Bronchial epithelial cell (primary cell): ENCODE data around the gene COBL. TPM values are rescaled to one million over a fixed set of nuclear protein-coding genes. Genes with fewer than 3 reads are reported as not detected.

Source experiments
- DNase-seq: peaks from one replicate; pipeline ENCODE4 v3.0.0-alpha.2; 2010; ENCODE audit warnings: low read depth
- FAIRE-seq: peaks from 2 replicates; lab custom pipeline; 2011; peaks lifted over from hg19 to GRCh38; lab: Jason Lieb, UNC
- H3K27me3 ChIP-seq: 2 replicates; pipeline ENCODE4 v1.5.1; 2011; ENCODE audit warnings: low read length; ENCODE audit not compliant: control insufficient read depth, insufficient read depth
- H3K36me3 ChIP-seq: 2 replicates; pipeline ENCODE4 v1.5.1; 2011; ENCODE audit warnings: low read length; ENCODE audit not compliant: control insufficient read depth, insufficient read depth
- H3K4me3 ChIP-seq: 2 replicates; pipeline ENCODE4 v1.5.1; 2011; ENCODE audit warnings: mild to moderate bottlenecking, low read depth, low read length, control low read depth
- total RNA-seq: library from RNA; depleted of rRNA; stranded (reverse); fragments of >200 nt; gene quantifications from 2 replicates; pipeline ENCODE4 v1.2.1, GENCODE V29; 2014
- TF ChIP-seq, protein P1 (sequence below): IDR thresholded peaks from 2 replicates; pipeline ENCODE4 v1.5.1; 2011; ENCODE audit warnings: mild to moderate bottlenecking, moderate library complexity, low read length, control low read depth, inconsistent platforms; ENCODE audit not compliant: insufficient read depth, severe bottlenecking

Gene COBL
- total RNA-seq, 1 donor from 2014 or later: 1.1 TPM

DNA sequence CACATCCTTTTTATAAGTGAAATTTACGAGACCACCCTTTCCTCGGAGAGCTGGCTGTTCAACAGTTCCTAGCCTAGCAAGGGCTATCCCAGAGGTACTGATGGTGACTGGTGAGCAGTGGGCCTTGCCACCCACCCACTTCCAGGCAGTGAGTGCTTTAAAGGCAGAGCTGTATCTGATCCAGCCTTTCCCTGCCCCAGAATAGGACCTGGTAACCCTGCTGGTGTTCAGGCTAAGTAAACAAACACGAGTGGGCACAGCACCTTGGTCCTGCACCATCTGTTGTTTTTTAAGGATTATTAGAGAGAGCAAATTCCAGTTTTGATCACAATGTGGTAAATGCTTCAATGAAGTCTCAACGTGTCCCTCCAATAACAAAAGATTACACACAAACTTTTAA lies 75.7 kb downstream of the COBL start:
- no peak for FAIRE-seq
- no peaks in the 10 kb centered on the region for H3K36me3 ChIP-seq

GRCh38 chr7:51239691-51240090 lies 76.9 kb downstream of the COBL start:
- FAIRE-seq: no peak
- DNase-seq: no peak
- Histone ChIP-seq H3K27me3 (peaks cover 2% of the 10 kb centered on the region), H3K4me3 (no peak overlapping the region), H3K36me3 (no peaks in the 10 kb centered on the region)
- TF ChIP-seq, protein P1, sequence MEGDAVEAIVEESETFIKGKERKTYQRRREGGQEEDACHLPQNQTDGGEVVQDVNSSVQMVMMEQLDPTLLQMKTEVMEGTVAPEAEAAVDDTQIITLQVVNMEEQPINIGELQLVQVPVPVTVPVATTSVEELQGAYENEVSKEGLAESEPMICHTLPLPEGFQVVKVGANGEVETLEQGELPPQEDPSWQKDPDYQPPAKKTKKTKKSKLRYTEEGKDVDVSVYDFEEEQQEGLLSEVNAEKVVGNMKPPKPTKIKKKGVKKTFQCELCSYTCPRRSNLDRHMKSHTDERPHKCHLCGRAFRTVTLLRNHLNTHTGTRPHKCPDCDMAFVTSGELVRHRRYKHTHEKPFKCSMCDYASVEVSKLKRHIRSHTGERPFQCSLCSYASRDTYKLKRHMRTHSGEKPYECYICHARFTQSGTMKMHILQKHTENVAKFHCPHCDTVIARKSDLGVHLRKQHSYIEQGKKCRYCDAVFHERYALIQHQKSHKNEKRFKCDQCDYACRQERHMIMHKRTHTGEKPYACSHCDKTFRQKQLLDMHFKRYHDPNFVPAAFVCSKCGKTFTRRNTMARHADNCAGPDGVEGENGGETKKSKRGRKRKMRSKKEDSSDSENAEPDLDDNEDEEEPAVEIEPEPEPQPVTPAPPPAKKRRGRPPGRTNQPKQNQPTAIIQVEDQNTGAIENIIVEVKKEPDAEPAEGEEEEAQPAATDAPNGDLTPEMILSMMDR: no peak

More for the DNA sequence above, 75.7 kb downstream of the COBL start:
- peaks cover 2% of the 10 kb centered on the region for H3K27me3 ChIP-seq
- TF ChIP-seq, protein P1: no peak
- H3K4me3 ChIP-seq: no peak overlapping the region
- DNase-seq: no peak

- H3K4me3 ChIP-seq: no peak overlapping the region
- TF ChIP-seq, protein P1: no peak
- FAIRE-seq (no peak), DNase-seq (no peak)
- peaks cover 2% of the 10 kb centered on the region for H3K27me3 ChIP-seq
- H3K36me3 ChIP-seq: no peaks in the 10 kb centered on the region
Measured at GRCh38 chr7:51238981-51239495, 77.6 kb downstream of the COBL start.

- DNase-seq (no peak), FAIRE-seq (no peak)
- TF ChIP-seq, protein P1: no peak
- Histone ChIP-seq H3K4me3 (no peak overlapping the region), H3K36me3 (no peaks in the 10 kb centered on the region), H3K27me3 (peaks cover 2% of the 10 kb centered on the region)
Measured at GRCh38 chr7:51237446-51238133, 79.0 kb downstream of the COBL start.

GRCh38 chr7:51236470-51237132 lies 80.0 kb downstream of the COBL start:
- FAIRE-seq (no peak), DNase-seq (no peak)

More at GRCh38 chr7:51236470-51237132, 80.0 kb downstream of the COBL start:
- H3K27me3 ChIP-seq: peaks cover 2% of the 10 kb centered on the region
- no peak overlapping the region for H3K4me3 ChIP-seq
- H3K36me3 ChIP-seq: no peaks in the 10 kb centered on the region
- TF ChIP-seq, protein P1: no peak
